Esophagus squamous epithelium (tissue), 5 donors: ENCODE results near the gene SPNS2. TPM values are rescaled to one million over a fixed set of nuclear protein-coding genes. Genes with fewer than 3 reads are reported as not detected.

ENCODE experiments used
- DNase-seq: peaks from one replicate; lab custom pipeline; 2025; lab: John Stamatoyannopoulos, UW
- H3K27ac ChIP-seq, 4 donors: fragments of 200-600 bp; sonication (generic); one replicate each; pipeline ENCODE4 v1.5.1; 2016 to 2019; ENCODE audit warnings: mild to moderate bottlenecking in 1 of 4
- H3K27me3 ChIP-seq, 4 donors: fragments of 200-600 bp; sonication (generic); 1 replicate in 3 of 4; 2 replicates in 1 of 4; pipeline versions ENCODE4 v1.5.1 to v1.6.0; 2017 to 2021; ENCODE audit warnings: antibody characterized with exemption in 1 of 4
- H3K36me3 ChIP-seq, 3 donors: fragments of 200-600 bp; sonication (generic); one replicate each; pipeline ENCODE4 v1.5.1; 2016 to 2019
- H3K4me1 ChIP-seq, 3 donors: fragments of 200-600 bp; sonication (generic); one replicate each; pipeline ENCODE4 v1.5.1; 2017 to 2019
- H3K4me3 ChIP-seq, 4 donors: fragments of 200-600 bp; sonication (generic); 1 replicate in 3 of 4; 2 replicates in 1 of 4; pipeline ENCODE4 v1.5.1; 2016 to 2019; ENCODE audit warnings: mild to moderate bottlenecking in 2 of 4, moderate library complexity in 1 of 4
- H3K9me3 ChIP-seq, 3 donors: fragments of 200-600 bp; sonication (generic); one replicate each; pipeline ENCODE4 v1.5.1; 2016 to 2019
- CTCF ChIP-seq, 6 experiments: fragments of 450-650 bp in 4 of 6; fragments of 200-600 bp in 2 of 6; sonication (generic) in 2 of 6; IDR thresholded peaks; one replicate each; pipeline ENCODE4 v1.5.1; 2016 to 2019; ENCODE audit warnings: antibody characterized with exemption in 6 of 6, mild to moderate bottlenecking in 4 of 6, moderate library complexity in 4 of 6
- POLR2A ChIP-seq, 4 donors: fragments of 450-650 bp; IDR thresholded peaks; one replicate each; pipeline ENCODE4 v1.6.1; 2017; ENCODE audit warnings: antibody characterized with exemption in 4 of 4, mild to moderate bottlenecking in 4 of 4, moderate library complexity in 3 of 4
- WGBS, 2 donors: methylation state at CpG; one replicate each; pipeline ENCODE4 v1.1.5; 2018; 5-methylcytosine and 5-hydroxymethylcytosine counted together
- intact Hi-C: fragments of 100-400 bp; cut with DNase I; formaldehyde crosslinking; loops from one replicate; pipeline ENCODE4 v1.15.0; 2022
- total RNA-seq, 4 donors: library from RNA; depleted of rRNA; stranded (reverse); fragments of >200 nt; gene quantifications; one replicate each; pipeline ENCODE4 v1.1.0, GENCODE V29; 2016
- donor health status: DM: yes; HTN: yes; CAD: no.

SPNS2 gene
- total RNA-seq, 4 donors from 2014 or later = 36.8 to 66.6 (median 47.6) TPM

GRCh38 chr17:4490109-4490591 is 8.5 kb upstream of the SPNS2 start:
- intact Hi-C loops = no loop called here
- H3K4me3 ChIP-seq = no peak overlapping the region
- no peaks in the 10 kb centered on the region for H3K9me3 ChIP-seq
- no peak for DNase-seq
- peaks cover 0 to 28% (median 0%) of the 10 kb centered on the region in 3 donors for H3K4me1 ChIP-seq
- no peaks in the 10 kb centered on the region for H3K27me3 ChIP-seq
- peak overlapping the region in 2 of 4 donors; percentile 48 to 50 for H3K27ac ChIP-seq
- H3K36me3 ChIP-seq = no peaks in the 10 kb centered on the region
- WGBS, 2 donors = 51 to 67% methylated on average over 8 of the region's 9 CpGs
- TF ChIP-seq CTCF (IDR thresholded peaks at IDR 0.05) = no peak
- TF ChIP-seq POLR2A (IDR thresholded peaks at IDR 0.05) = no peak

- intact Hi-C loops = no loop called here
- no peaks in the 10 kb centered on the region for H3K36me3 ChIP-seq
- TF ChIP-seq POLR2A (IDR thresholded peaks at IDR 0.05) (no peak), CTCF (IDR thresholded peaks at IDR 0.05) (no peak)
- 53 to 68% methylated on average over 5 to 7 of the region's 7 CpGs for WGBS, 2 donors
- peaks cover 0 to 28% (median 0%) of the 10 kb centered on the region in 3 donors for H3K4me1 ChIP-seq
- peak overlapping the region in 2 of 4 donors; percentile 48 to 50 for H3K27ac ChIP-seq
- no peaks in the 10 kb centered on the region for H3K27me3 ChIP-seq
- no peak for DNase-seq
- H3K9me3 ChIP-seq = no peaks in the 10 kb centered on the region
- no peak overlapping the region for H3K4me3 ChIP-seq
Observed at GRCh38 chr17:4490637-4491061, 8.0 kb upstream of the SPNS2 start.

DNA sequence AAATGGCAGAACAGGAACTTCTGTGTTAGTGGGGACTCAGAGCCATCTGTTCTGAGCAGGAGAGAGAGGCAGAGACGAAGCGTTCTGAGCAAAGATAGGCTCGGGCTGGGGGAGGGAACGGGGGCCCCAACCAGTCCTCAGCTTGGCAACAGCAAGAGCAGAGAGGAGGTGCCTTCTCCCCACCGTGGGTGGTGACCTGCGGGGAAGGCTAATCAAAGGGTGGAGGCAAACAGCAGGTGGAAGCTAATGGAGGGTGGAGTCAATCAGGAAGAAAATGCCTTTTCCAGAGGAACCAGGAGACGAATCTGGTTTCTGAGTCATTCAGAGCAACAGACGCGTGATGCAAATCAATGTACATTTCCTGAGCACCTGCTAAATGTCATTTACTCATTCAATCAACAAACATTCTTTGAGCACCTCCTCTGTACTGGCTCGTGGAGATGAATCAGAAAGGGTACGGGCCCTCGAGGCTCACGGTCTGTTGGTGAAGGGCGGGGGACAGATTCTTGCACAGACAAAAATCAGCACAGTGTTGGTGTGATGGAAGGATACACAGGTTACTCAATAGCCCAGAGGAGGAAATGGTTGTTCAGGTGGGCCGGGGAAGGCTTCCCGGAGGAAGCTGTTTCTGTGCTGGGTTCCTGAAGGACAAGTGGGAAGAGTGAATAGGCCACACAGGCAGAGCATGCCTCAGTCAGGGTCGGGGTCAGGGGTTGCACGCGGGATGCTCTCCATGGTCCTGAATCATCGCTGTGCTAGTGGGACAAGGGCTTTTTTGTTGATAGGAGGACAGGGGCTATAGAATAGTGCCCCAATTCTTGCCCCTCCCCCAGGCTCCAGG is 5.7 kb upstream of the SPNS2 start:
- intact Hi-C loops = no loop called here
- 33 to 39% methylated on average over 16 to 18 of the region's 20 CpGs for WGBS, 2 donors
- Histone ChIP-seq H3K4me1 (peaks cover 4 to 35% (median 8%) of the 10 kb centered on the region in 3 donors), H3K27ac (peak overlapping the region in 1 of 4 donors; percentile 42), H3K4me3 (no peak overlapping the region), H3K9me3 (no peaks in the 10 kb centered on the region), H3K27me3 (peaks cover 0 to 16% (median 0%) of the 10 kb centered on the region in 4 donors), H3K36me3 (no peaks in the 10 kb centered on the region)
- TF ChIP-seq POLR2A (IDR thresholded peaks at IDR 0.05) = no peak
- no peak for TF ChIP-seq CTCF (IDR thresholded peaks at IDR 0.05)
- DNase-seq = no peak

DNA sequence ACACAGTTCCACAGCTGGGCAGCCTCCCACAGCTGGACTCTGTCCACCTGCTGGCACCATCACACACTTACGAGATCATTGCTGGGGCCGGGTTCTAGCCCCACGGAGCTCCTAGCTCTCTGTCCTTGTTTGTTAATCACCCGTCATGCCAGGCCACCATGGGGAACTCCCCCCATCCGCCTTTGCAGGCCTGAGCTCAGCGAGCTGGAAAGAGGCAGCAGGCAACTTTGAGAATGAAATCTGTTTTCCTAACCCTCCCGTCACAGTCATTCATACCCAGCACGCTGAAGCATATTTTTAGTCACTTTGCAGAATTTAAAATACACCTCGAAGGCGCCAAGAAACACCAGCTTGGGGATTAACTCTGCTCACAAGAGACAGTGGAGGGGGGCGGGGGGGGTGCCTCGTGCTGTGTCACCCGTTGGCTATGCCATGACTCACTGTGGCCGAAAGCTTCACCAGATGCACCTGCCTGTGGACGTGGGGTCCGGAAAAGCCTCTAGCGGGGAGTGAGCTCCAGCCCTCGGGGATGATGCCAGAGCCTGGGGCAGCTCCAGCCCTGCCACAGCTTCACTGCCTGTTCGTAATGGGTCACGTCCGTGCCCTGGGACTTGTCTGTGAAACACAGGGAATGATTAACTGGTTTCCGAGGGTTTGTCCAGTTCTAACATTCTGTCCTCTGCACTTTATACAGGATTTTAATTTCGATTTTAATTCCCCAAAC is 1.4 kb upstream of the SPNS2 start:
- no peak for TF ChIP-seq POLR2A (IDR thresholded peaks at IDR 0.05)
- no peak for TF ChIP-seq CTCF (IDR thresholded peaks at IDR 0.05)
- Histone ChIP-seq H3K27me3 (peaks cover 0 to 60% (median 2%) of the 10 kb centered on the region in 4 donors), H3K4me1 (peaks cover 24 to 56% (median 29%) of the 10 kb centered on the region in 3 donors), H3K36me3 (no peaks in the 10 kb centered on the region), H3K27ac (peak overlapping the region; percentile 37 to 80 (median 65)), H3K4me3 (peak overlapping the region in 2 of 4 donors; percentile 49 to 58), H3K9me3 (no peaks in the 10 kb centered on the region)
- 17 to 27% methylated on average over 4 to 13 of the region's 23 CpGs for WGBS, 2 donors
- intact Hi-C loops = no loop called here
- DNase-seq = no peak
